HEK293T (cell line): Measurements from ENCODE around the gene NFASC.

ENCODE experiments used
- CTCF ChIA-PET: fragments of 350-600 bp; formaldehyde crosslinking; extraction: SDS; loops from one replicate; lab custom pipeline; 2021; ENCODE audit warnings: antibody characterized with exemption, inconsistent platforms; lab: Yijun Ruan, JAX
- POLR2A ChIA-PET: fragments of 350-600 bp; formaldehyde crosslinking; extraction: SDS; loops from one replicate; lab custom pipeline; 2020; ENCODE audit warnings: antibody characterized with exemption, inconsistent platforms; lab: Yijun Ruan, JAX
- DNase-seq: peaks from one replicate; pipeline ENCODE4 v3.0.0; 2012; ENCODE audit warnings: mixed read lengths; ENCODE audit errors: extremely low spot score
- ARNT ChIP-seq: fragments of 450-650 bp; IDR thresholded peaks from 2 replicates; pipeline ENCODE4 v1.6.1; 2017; ENCODE audit warnings: mild to moderate bottlenecking
- BHLHE40 ChIP-seq: fragments of 450-650 bp; IDR thresholded peaks from 2 replicates; pipeline ENCODE4 v1.6.1; 2016; ENCODE audit warnings: mild to moderate bottlenecking, moderate library complexity, borderline replicate concordance
- CTBP1 ChIP-seq: fragments of 450-650 bp; IDR thresholded peaks from 2 replicates; pipeline ENCODE4 v1.6.1; 2016; ENCODE audit warnings: borderline replicate concordance
- ELF4 ChIP-seq: fragments of 450-650 bp; IDR thresholded peaks from 2 replicates; pipeline ENCODE4 v1.6.1; 2017; ENCODE audit warnings: antibody characterized with exemption
- FOXA1 ChIP-seq: fragments of 450-650 bp; IDR thresholded peaks from 2 replicates; pipeline ENCODE4 v1.6.1; 2016; ENCODE audit warnings: mild to moderate bottlenecking
- FOXK2 ChIP-seq: fragments of 450-650 bp; IDR thresholded peaks from 2 replicates; pipeline ENCODE4 v1.6.1; 2016; ENCODE audit warnings: mild to moderate bottlenecking
- FOXM1 ChIP-seq: fragments of 450-650 bp; IDR thresholded peaks from 2 replicates; pipeline ENCODE4 v1.6.1; 2017; ENCODE audit warnings: mild to moderate bottlenecking, borderline replicate concordance
- HDGF ChIP-seq: fragments of 450-650 bp; IDR thresholded peaks from 2 replicates; pipeline ENCODE4 v1.6.1; 2017; ENCODE audit warnings: antibody characterized with exemption, borderline replicate concordance
- L3MBTL2 ChIP-seq: fragments of 450-650 bp; conservative IDR thresholded peaks from 2 replicates; pipeline ENCODE4 v1.6.1; 2016; ENCODE audit warnings: mild to moderate bottlenecking
- LEF1 ChIP-seq: fragments of 450-650 bp; IDR thresholded peaks from 2 replicates; pipeline ENCODE4 v1.6.1; 2017; ENCODE audit warnings: mild to moderate bottlenecking, borderline replicate concordance
- NFRKB ChIP-seq: fragments of 450-650 bp; IDR thresholded peaks from 2 replicates; pipeline ENCODE4 v1.6.1; 2016; ENCODE audit warnings: mild to moderate bottlenecking, moderate library complexity
- PKNOX1 ChIP-seq: fragments of 450-650 bp; IDR thresholded peaks from 2 replicates; pipeline ENCODE4 v1.6.1; 2016
- SP1 ChIP-seq: fragments of 450-650 bp; IDR thresholded peaks from 2 replicates; pipeline ENCODE4 v1.6.1; 2017
- SUZ12 ChIP-seq: fragments of 450-650 bp; IDR thresholded peaks from 2 replicates; pipeline ENCODE4 v1.6.1; 2016; ENCODE audit warnings: mild to moderate bottlenecking
- TARDBP ChIP-seq: fragments of 450-650 bp; IDR thresholded peaks from 2 replicates; pipeline ENCODE4 v1.6.1; 2016
- ZNF384 ChIP-seq: fragments of 450-650 bp; IDR thresholded peaks from 2 replicates; pipeline ENCODE4 v1.6.1; 2016

The NFASC gene

GRCh38 chr1:204853436-204853835 is 17.2 kb upstream of the NFASC start:
- ChIA-PET CTCF (no interaction called here), POLR2A (no interaction called here)
- DNase-seq: no peak

GRCh38 chr1:204854286-204854685 is 16.4 kb upstream of the NFASC start:
- TF ChIP-seq BHLHE40 (no peak), FOXK2 (no peak)
- ChIA-PET POLR2A (no interaction called here), CTCF (no interaction called here)
- DNase-seq: no peak

More at GRCh38 chr1:204853436-204853835, 17.2 kb upstream of the NFASC start:
- TF ChIP-seq FOXM1 (no peak), ELF4 (no peak), BHLHE40 (no peak), FOXK2 (no peak)

GRCh38 chr1:204858363-204858821 is 12.3 kb upstream of the NFASC start:
- ChIA-PET POLR2A (no interaction called here), CTCF (no interaction called here)
- no peak for DNase-seq
- no peak for TF ChIP-seq BHLHE40

- DNase-seq: no peak
- ChIA-PET POLR2A (no interaction called here), CTCF (interaction anchor here (0.6 kb wide), 1 partner anchor 55 kb away, joined by 4 read pairs; no protein-coding TSS in a partner anchor)
- TF ChIP-seq NFRKB (no peak), BHLHE40 (no peak), TARDBP (no peak), ELF4 (no peak), FOXK2 (no peak), LEF1 (no peak), PKNOX1 (no peak), ARNT (no peak), HDGF (no peak), SP1 (no peak), ZNF384 (no peak), CTBP1 (no peak)
Observed at GRCh38 chr1:204859861-204860267, 10.8 kb upstream of the NFASC start.

GRCh38 chr1:204863024-204863423 is 7.6 kb upstream of the NFASC start:
- ChIA-PET CTCF (no interaction called here), POLR2A (no interaction called here)

GRCh38 chr1:204863730-204864129 is 6.9 kb upstream of the NFASC start:
- TF ChIP-seq L3MBTL2 (no peak), NFRKB (no peak), FOXA1 (no peak), BHLHE40 (no peak), PKNOX1 (no peak), HDGF (no peak), CTBP1 (no peak), LEF1 (no peak)
- ChIA-PET CTCF (no interaction called here), POLR2A (no interaction called here)
- DNase-seq: no peak

More at GRCh38 chr1:204863024-204863423, 7.6 kb upstream of the NFASC start:
- no peak for TF ChIP-seq FOXK2
- TF ChIP-seq FOXM1: no peak
- no peak for TF ChIP-seq HDGF
- TF ChIP-seq ZNF384: no peak
- TF ChIP-seq L3MBTL2: no peak
- no peak for TF ChIP-seq SP1
- TF ChIP-seq SUZ12: no peak
- TF ChIP-seq CTBP1: no peak
- TF ChIP-seq TARDBP: no peak
- no peak for DNase-seq

- TF ChIP-seq ZNF384: no peak
- TF ChIP-seq SP1: no peak
- TF ChIP-seq NFRKB: no peak
- TF ChIP-seq BHLHE40: no peak
- TF ChIP-seq L3MBTL2: no peak
- TF ChIP-seq FOXM1: no peak
- no peak for TF ChIP-seq ELF4
- POLR2A ChIA-PET: no interaction called here
- no peak for DNase-seq
- CTCF ChIA-PET: no interaction called here
Observed at GRCh38 chr1:204866051-204866596, 4.5 kb upstream of the NFASC start.

GRCh38 chr1:204867203-204867602 is 3.5 kb upstream of the NFASC start:
- DNase-seq: no peak
- TF ChIP-seq ZNF384: no peak
- no peak for TF ChIP-seq LEF1
- no peak for TF ChIP-seq TARDBP
- ChIA-PET CTCF (no interaction called here), POLR2A (no interaction called here)

- DNase-seq: no peak
- ChIA-PET CTCF (no interaction called here), POLR2A (no interaction called here)
- no peak for TF ChIP-seq FOXK2
- no peak for TF ChIP-seq L3MBTL2
- TF ChIP-seq CTBP1: no peak
- TF ChIP-seq NFRKB: no peak
- TF ChIP-seq TARDBP: no peak
- TF ChIP-seq ELF4: no peak
- no peak for TF ChIP-seq FOXM1
- TF ChIP-seq SP1: no peak
- no peak for TF ChIP-seq SUZ12
- TF ChIP-seq ARNT: no peak
- TF ChIP-seq LEF1: no peak
- TF ChIP-seq PKNOX1: no peak
- no peak for TF ChIP-seq BHLHE40
- no peak for TF ChIP-seq FOXA1
- TF ChIP-seq ZNF384: no peak
- TF ChIP-seq HDGF: no peak
Observed at GRCh38 chr1:204867666-204868339, 2.9 kb upstream of the NFASC start.
